NT2/D1 (cell line): ENCODE measurements around the gene GSTM4.
"Not testable (repeated sequence)": the region's sequence is repeated elsewhere in the genome, so short reads cannot be mapped to it uniquely, and the experiment has no call there.

Experiments
- SUZ12 ChIP-seq: IDR thresholded peaks from 2 replicates; pipeline ENCODE4 v1.6.1; 2011; ENCODE audit not compliant: insufficient read length, insufficient read depth; ENCODE audit errors: extremely low read depth
- ZNF274 ChIP-seq: IDR thresholded peaks from 2 replicates; pipeline ENCODE4 v1.6.1; 2011; ENCODE audit warnings: mild to moderate bottlenecking, low read depth, low read length

DNA sequence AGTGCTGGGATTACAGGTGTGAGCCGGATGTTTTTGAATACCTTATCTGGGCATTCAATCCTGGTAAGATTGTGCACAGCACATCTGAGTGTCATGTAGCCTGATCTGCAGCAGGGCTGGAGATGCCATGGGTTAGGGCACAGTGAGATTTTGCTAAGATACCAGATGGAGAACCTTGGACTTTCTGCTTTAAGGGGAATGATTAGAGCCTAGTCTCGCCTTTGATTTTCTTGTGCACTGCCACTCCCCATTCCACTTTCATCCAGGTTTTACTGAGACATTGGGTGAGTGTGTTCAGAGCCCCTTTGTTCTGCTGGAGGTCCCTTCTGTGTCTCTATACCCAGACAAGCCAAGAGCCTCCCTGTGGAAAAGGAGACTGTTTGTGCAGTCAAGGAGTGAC, 18.0 kb downstream of the GSTM4 start:
- TF ChIP-seq ZNF274, SUZ12: not testable (repeated sequence)
